Esophagus muscularis mucosa (tissue), 4 donors: ENCODE measurements around the gene CEND1. TPM values are rescaled to one million over a fixed set of nuclear protein-coding genes. Genes with fewer than 3 reads are reported as not detected.

Experiments
- DNase-seq: peaks from one replicate; pipeline ENCODE4 v3.0.0-alpha.2; 2017; ENCODE audit errors: extremely low spot score
- H3K27ac ChIP-seq, 4 donors: fragments of 200-600 bp; sonication (generic); replicated peaks in 1 of 4; 1 replicate in 3 of 4; 2 replicates in 1 of 4; pipeline ENCODE4 v1.5.1; 2016 to 2019; ENCODE audit warnings: mild to moderate bottlenecking in 1 of 4
- H3K27me3 ChIP-seq, 4 donors: fragments of 200-600 bp; sonication (generic); one replicate each; pipeline versions ENCODE4 v1.5.1 to v1.6.0; 2016 to 2019
- H3K36me3 ChIP-seq, 4 donors: fragments of 200-600 bp; sonication (generic); one replicate each; pipeline ENCODE4 v1.5.1; 2016 to 2019
- H3K4me1 ChIP-seq, 4 donors: fragments of 200-600 bp; sonication (generic); one replicate each; pipeline ENCODE4 v1.5.1; 2016 to 2019
- H3K4me3 ChIP-seq, 4 donors: fragments of 200-600 bp; sonication (generic); 1 replicate in 2 of 4; 2 replicates in 2 of 4; pipeline ENCODE4 v1.5.1; 2016 to 2019; ENCODE audit warnings: mild to moderate bottlenecking in 4 of 4, moderate library complexity in 1 of 4
- H3K9me3 ChIP-seq, 4 donors: fragments of 200-600 bp; sonication (generic); 1 replicate in 3 of 4; 2 replicates in 1 of 4; pipeline ENCODE4 v1.5.1; 2016 to 2019
- CTCF ChIP-seq, 3 experiments: fragments of 200-600 bp in 2 of 3; fragments of 450-650 bp in 1 of 3; sonication (generic) in 2 of 3; IDR thresholded peaks; one replicate each; pipeline ENCODE4 v1.5.1; 2017 to 2019; ENCODE audit warnings: antibody characterized with exemption in 3 of 3, mild to moderate bottlenecking in 2 of 3, moderate library complexity in 1 of 3
- EP300 ChIP-seq: sonication (generic); formaldehyde crosslinking; IDR thresholded peaks from one replicate; pipeline ENCODE4 v1.6.1; 2017; ENCODE audit warnings: antibody characterized with exemption
- POLR2A ChIP-seq: fragments of 450-650 bp; IDR thresholded peaks from one replicate; pipeline ENCODE4 v1.6.1; 2017; ENCODE audit warnings: antibody characterized with exemption, moderate library complexity, mild to moderate bottlenecking, low read depth
- POLR2AphosphoS5 ChIP-seq, 2 donors: sonication (generic); formaldehyde crosslinking; IDR thresholded peaks; one replicate each; pipeline ENCODE4 v1.6.1; 2017; ENCODE audit warnings: antibody characterized with exemption in 2 of 2
- WGBS: methylation state at CpG from one replicate; pipeline ENCODE4 v1.1.5; 2018; 5-methylcytosine and 5-hydroxymethylcytosine counted together
- intact Hi-C: fragments of 100-400 bp; cut with DNase I; formaldehyde crosslinking; loops from one replicate; pipeline ENCODE4 v1.15.1; 2023
- total RNA-seq, 4 donors: library from RNA; depleted of rRNA; stranded (reverse); fragments of >200 nt; gene quantifications; one replicate each; pipeline versions ENCODE4 v1.1.0 to v1.2.1, GENCODE V29; 2016

The CEND1 gene
- total RNA-seq, 4 donors from 2014 or later: 0.42 to 3.3 (median 2.6) TPM

GRCh38 chr11:833849-834311 is 44.0 kb upstream of the CEND1 start:
- H3K4me1 ChIP-seq: peaks cover 77 to 95% (median 92%) of the 10 kb centered on the region in 4 donors
- peak overlapping the region; percentile 88 to 93 (median 90) for H3K27ac ChIP-seq
- TF ChIP-seq POLR2A (no peak), CTCF (IDR thresholded peaks at IDR 0.05) (no peak), POLR2AphosphoS5 (IDR thresholded peaks at IDR 0.05) (peak; percentile 45 to 51), EP300 (no peak)
- 34% methylated on average over 9 of the region's 9 CpGs for WGBS
- peaks cover 23 to 32% (median 31%) of the 10 kb centered on the region in 4 donors for H3K36me3 ChIP-seq
- intact Hi-C loops: no loop called here
- no peaks in the 10 kb centered on the region for H3K9me3 ChIP-seq
- peak overlapping the region; percentile 78 to 94 (median 84) for H3K4me3 ChIP-seq
- H3K27me3 ChIP-seq: peaks cover 0 to 37% (median 25%) of the 10 kb centered on the region in 4 donors
- no peak for DNase-seq

- under 1% methylated on average over 24 of the region's 55 CpGs for WGBS
Observed at GRCh38 chr11:833114-833791, 43.4 kb upstream of the CEND1 start.

GRCh38 chr11:832529-833113 is 42.7 kb upstream of the CEND1 start, which contains the start of gene CD151:
Gene CD151 (plus strand): TSS chr11:832952. CDS start chr11:836070, 3,118 bp downstream.
- intact Hi-C loops: no loop called here
- no peak for TF ChIP-seq EP300
- no peak for TF ChIP-seq POLR2A
- peak in 1 of 3 experiments; percentile 41 for TF ChIP-seq CTCF (IDR thresholded peaks at IDR 0.05)
- peak in 1 of 2 donors; percentile 76 for TF ChIP-seq POLR2AphosphoS5 (IDR thresholded peaks at IDR 0.05)
- no peak for DNase-seq
- 10% methylated on average over 11 of the region's 67 CpGs for WGBS
- peaks cover 11 to 19% (median 18%) of the 10 kb centered on the region in 4 donors for H3K36me3 ChIP-seq
- no peaks in the 10 kb centered on the region for H3K9me3 ChIP-seq
- H3K27ac ChIP-seq: peak within 1 kb of the TSS; percentile 88 to 93 (median 90)
- peaks cover 85 to 95% (median 94%) of the 10 kb centered on the region in 4 donors for H3K4me1 ChIP-seq
- H3K27me3 ChIP-seq: peaks cover 0 to 49% (median 37%) of the 10 kb centered on the region in 4 donors
- peak within 1 kb of the TSS; percentile 78 to 94 (median 84) for H3K4me3 ChIP-seq

More at GRCh38 chr11:833114-833791, 43.4 kb upstream of the CEND1 start:
- intact Hi-C loops: no loop called here
- TF ChIP-seq EP300 (no peak), POLR2AphosphoS5 (IDR thresholded peaks at IDR 0.05) (peak; percentile 35 to 55), CTCF (IDR thresholded peaks at IDR 0.05) (no peak), POLR2A (peak; percentile 19)
- no peak for DNase-seq
- Histone ChIP-seq H3K4me3 (peak overlapping the region; percentile 78 to 94 (median 84)), H3K27me3 (peaks cover 0 to 43% (median 31%) of the 10 kb centered on the region in 4 donors), H3K36me3 (peaks cover 17 to 26% (median 25%) of the 10 kb centered on the region in 4 donors), H3K27ac (peak overlapping the region; percentile 88 to 93 (median 90)), H3K9me3 (no peaks in the 10 kb centered on the region), H3K4me1 (peaks cover 79 to 95% (median 92%) of the 10 kb centered on the region in 4 donors)

- intact Hi-C loops: no loop called here
- H3K9me3 ChIP-seq: no peaks in the 10 kb centered on the region
- peaks cover 0 to 55% (median 43%) of the 10 kb centered on the region in 4 donors for H3K27me3 ChIP-seq
- peaks cover 5 to 14% (median 13%) of the 10 kb centered on the region in 4 donors for H3K36me3 ChIP-seq
- DNase-seq: no peak
- peak overlapping the region; percentile 88 to 93 (median 90) for H3K27ac ChIP-seq
- peaks cover 86 to 96% (median 94%) of the 10 kb centered on the region in 4 donors for H3K4me1 ChIP-seq
- 58% methylated on average over 22 of the region's 23 CpGs for WGBS
- no peak for TF ChIP-seq POLR2AphosphoS5 (IDR thresholded peaks at IDR 0.05)
- TF ChIP-seq EP300: no peak
- no peak for TF ChIP-seq CTCF (IDR thresholded peaks at IDR 0.05)
- no peak for TF ChIP-seq POLR2A
- H3K4me3 ChIP-seq: peak overlapping the region; percentile 78 to 94 (median 84)
Observed at GRCh38 chr11:831961-832528, 42.2 kb upstream of the CEND1 start.
